Right ventricle myocardium inferior (tissue), 1 donor: ENCODE data around the gene GPC6. TPM values are rescaled to one million over a fixed set of nuclear protein-coding genes. Genes with fewer than 3 reads are reported as not detected.
"Not testable (repeated sequence)": the region's sequence is repeated elsewhere in the genome, so short reads cannot be mapped to it uniquely, and the experiment has no call there.

Experiments used
- ATAC-seq: fragments of 200-7000 bp; cut with Tn5 transposase; one replicate; pipeline ENCODE4 v1.9.1; 2020; ENCODE audit warnings: mild to moderate bottlenecking, moderate library complexity
- DNase-seq: peaks from one replicate; pipeline ENCODE4 v3.0.0; 2021; ENCODE audit errors: missing footprints
- intact Hi-C: fragments of 100-400 bp; cut with DNase I; formaldehyde crosslinking; loops from one replicate; pipeline ENCODE4 v1.11.0; 2022
- total RNA-seq: library from RNA; stranded (reverse); fragmentation: NEBNext Ultra II Directional; extraction: Animal tissue kit (Norgen Biotek cat#: 25700); gene quantifications from one replicate; pipeline ENCODE4 v1.2.1, GENCODE V29; 2021
- donor health status: DM: no; HTN: yes; CAD: no; lungs with severe emphysema.

Gene GPC6
- total RNA-seq, 1 donor from 2014 or later, result 2.6 TPM

DNA sequence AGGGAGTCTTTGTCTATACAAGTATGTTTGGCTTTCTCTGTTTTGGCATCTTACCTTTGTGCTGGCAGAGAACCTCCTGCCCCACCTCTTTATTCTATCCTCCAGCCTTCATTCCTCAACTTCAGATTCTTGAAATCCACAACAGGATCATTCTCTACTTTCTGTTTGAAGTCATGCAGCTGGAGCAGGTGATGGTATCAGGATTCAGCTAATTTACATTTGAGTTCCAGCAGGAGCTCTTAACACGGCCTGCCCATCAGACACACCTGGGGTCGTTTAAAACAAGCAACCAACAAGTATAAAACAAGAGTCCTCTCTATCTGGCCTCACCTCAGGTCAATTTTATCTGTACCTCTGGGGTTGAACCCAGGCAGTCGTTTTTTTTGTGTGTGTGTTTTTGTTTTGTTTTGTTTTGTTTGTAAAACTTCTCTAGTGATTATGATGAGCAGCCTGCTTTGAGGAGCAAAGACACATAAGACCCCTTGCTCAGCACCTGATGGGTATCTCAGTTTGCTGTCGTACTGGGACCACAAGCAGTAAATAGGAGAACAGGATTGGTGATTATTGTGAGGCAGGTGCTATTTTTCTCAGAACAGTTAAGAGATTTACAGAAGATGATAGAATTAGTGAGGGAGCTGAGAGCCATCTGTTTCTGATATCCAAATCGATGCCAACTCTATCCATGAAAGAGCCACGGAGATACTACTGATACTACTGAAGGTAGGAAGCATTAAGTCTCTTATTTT is 78.4 kb downstream of the GPC6 start:
- DNase-seq, result no peak
- intact Hi-C loops, result no loop called here
- ATAC-seq, result no peak

DNA sequence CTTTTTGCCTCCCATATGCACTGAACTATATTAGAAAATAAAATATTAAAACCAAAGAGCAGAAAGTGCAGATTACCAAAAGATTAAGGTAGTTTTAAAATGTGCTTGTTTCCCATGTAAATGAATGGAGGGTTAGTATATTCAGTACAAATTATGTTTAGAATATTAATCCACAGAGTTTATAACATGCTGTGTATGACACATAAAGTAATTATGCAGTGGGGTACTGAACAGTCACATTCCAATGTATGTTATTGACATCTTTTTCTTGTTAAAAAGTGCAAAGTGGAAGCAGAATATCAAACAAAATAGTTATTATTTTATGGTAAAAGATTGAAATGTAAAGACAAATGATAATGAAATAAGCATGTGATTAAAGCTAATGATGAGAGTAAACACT is 79.3 kb downstream of the GPC6 start:
- intact Hi-C loops, result no loop called here
- ATAC-seq (no peak), DNase-seq (no peak)

DNA sequence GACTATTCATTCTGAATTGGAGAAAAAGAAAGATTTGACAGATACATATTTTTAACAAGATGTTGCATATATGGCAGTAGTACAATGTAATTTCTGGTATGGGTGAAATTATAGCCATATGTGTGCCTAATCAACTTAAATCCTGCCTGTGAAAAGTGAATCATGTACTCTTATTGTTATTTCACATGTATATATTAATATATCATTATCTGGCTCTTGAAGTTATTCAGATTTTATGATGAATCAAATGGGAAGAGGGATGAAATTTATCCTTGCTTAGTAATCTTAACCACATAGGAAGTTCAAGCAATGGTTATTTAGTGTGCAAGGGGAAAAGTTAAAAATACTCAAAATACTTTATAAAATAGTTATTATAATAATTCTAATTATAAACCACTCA is 80.5 kb downstream of the GPC6 start:
- no peak for ATAC-seq
- intact Hi-C loops, result no loop called here
- no peak for DNase-seq

DNA sequence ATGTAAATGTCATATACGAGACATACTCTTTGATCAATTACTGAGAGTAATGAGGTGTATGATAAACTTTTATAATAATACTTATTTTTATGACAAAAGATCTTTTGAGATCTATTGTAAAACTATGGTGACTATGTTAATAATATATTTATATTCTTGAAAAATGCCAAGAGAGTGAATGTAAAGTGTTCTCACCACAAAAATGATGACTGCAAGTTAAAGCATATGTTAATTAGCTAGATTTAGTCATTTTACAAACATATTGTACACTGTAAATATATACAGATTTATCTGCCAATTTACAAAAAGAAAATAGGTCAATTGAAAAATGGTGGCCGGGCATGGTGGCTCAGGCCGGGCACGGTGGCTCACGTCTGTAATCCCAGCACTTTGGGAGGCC is 81.0 kb downstream of the GPC6 start:
- ATAC-seq, result no peak
- intact Hi-C loops, result no loop called here
- DNase-seq, result no peak

DNA sequence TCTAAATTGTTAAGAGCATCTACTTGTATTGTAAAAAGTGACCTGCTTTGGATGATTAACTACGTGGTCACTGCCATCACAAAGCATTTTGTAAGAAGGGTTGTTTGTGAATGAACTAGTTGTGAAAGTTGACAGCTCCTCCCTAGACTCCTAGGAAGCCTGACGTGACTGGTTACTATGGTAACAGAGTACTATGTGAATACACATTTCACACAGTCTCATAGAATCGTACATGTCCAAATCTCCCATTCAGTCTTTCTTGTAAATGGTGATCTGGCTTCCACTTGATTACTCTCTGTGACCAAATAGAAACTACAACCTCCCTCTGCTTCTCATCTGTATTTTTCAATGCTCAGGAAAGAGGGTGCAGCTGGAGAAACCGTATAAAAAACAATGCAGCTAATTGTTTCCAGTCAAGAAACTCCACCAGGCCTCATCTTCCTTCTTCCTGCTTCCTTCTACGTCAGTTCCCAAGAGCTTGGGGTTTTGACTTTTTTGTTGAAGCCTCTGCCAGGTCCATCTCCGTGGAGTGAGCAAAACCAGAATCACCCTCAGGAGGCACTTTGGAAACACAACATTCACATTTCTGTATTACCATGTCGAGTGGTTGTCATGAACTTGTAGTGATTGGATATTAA is 83.4 kb downstream of the GPC6 start:
- intact Hi-C loops, result no loop called here
- DNase-seq, result no peak
- no peak for ATAC-seq

DNA sequence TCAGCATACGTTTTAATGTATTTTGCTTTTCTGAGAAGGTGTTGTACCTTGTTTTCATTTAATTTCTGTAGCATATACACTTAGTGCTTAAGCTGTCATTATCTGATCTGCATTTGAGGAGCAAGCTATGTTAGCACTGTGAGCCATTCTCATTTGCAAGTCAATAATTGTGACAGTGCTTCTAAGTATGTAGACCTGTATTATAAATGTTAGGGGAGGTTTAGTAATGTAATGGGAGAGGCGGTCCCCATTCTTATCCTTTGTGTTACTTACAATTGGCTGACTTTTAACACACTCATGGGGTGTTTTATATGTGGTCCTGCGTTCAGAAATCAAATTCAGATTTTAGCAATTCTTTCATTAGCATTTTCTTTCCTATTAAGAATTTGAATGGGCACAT is 90.2 kb downstream of the GPC6 start:
- no peak for DNase-seq
- intact Hi-C loops, result no loop called here
- ATAC-seq, result no peak

DNA sequence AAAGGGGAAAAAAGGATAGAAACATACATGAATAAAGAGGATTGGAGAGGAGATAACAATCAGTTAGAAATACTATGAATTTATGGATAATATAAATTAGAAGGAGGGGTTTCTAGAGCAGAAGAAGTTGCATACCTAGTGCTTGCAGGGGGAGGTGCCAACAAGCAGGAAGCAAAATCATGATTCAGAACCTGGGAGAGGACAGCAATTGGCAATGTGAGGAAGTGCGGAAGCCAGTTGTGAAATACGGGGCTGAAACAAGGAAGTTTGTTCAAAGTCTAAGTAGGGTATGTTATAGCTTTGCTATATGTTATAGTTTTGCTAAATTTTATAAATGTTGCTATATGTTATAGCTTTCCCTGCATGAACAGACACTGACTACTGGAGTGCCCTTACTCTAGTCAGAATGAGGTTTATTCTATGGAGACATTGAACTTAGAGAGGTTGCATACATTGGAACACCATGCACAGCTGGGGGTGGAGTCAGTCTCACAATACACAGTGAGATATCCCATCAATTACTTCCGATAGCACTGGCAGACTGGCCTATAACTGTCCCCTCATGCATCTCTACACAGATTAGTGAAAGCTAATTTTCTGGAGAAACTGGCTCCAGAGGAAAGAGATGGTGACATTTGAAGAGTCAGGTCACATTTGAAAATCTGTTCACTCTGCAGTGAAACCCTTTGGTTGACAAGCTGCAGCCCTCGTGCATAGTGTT is 92.1 kb downstream of the GPC6 start:
- intact Hi-C loops, result no loop called here
- ATAC-seq, result no peak
- DNase-seq, result no peak

DNA sequence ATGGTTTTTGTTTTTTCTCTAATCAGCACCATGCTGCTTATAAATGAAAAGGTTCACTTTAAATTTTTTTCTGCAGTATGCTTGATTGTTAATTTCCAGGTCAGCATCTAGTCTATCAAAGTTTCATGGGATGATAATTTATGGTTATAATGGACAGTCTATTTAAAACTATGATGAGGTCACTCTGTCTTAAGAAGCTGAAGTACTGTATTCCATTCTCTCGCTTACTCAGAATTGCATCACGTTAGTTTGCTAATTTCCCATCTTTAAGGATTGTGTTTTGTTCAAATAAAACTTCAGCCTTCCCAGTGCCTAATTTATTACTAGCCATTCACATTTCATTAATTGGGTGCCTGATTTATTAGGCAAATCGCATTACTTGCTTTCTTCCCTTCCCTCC is 94.3 kb downstream of the GPC6 start:
- DNase-seq, result no peak
- intact Hi-C loops, result no loop called here
- no peak for ATAC-seq

DNA sequence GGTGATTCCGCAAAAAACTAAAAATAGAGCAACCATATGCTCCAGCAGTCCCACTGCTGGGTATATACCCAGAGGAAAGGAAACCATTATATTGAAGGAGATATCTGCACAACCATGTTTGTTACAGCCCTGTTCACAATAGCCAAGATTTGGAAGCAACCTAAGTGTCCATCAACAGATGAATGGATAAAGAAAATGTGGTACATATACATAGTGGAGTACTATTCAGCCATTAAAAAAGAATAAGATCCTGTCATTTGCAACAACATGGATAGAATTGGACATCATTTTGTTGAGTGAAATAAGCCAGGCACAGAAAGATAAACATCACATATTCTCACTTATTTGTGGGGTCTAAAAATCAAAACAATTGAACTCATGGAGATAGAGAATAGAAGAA is 97.3 kb downstream of the GPC6 start:
- DNase-seq, intact Hi-C loops, ATAC-seq: not testable (repeated sequence)

DNA sequence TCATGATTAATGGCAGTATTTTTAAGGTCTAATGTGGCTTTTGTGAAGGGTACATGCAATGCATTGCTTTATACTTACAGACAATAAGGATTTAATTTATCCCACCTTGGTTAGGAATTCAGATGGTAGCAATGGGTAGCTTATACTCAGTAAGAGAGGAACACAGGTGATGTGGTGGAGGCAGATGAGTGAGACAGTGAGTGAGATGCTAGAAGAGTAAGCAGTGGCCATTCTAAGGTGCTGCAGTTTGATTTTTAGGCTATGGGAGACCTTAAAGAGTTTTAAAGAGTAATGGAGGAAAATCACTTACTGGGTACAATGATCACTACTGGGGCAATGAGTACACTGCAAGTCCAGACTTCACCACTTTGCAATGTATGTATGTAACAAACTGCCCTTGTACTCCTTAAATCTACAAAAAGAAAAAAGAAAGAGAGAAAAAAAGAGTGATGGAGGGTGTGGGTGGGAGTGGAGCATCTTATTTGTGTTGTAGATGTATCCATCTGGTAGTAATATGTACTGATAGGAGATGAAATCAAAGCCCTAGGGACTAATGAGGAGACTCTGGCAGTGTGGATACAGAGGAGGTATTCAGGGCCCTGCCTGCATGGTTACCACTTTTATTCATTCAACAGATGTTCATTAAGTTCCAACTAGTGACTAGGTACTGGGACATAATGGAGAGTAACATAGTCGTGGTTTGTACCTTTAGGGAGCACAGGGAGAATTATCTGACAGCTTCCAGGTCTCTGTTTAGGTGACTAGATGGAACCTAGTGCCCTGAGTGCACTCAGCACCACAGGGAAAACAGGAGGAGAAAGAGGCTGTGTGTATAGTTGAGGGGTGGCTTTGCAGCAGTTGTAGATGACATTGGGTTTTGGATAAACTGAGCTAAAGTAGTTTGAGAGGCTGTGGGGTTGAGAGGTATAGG is 99.0 kb downstream of the GPC6 start:
- ATAC-seq (no peak), DNase-seq (no peak)
- intact Hi-C loops, result no loop called here

DNA sequence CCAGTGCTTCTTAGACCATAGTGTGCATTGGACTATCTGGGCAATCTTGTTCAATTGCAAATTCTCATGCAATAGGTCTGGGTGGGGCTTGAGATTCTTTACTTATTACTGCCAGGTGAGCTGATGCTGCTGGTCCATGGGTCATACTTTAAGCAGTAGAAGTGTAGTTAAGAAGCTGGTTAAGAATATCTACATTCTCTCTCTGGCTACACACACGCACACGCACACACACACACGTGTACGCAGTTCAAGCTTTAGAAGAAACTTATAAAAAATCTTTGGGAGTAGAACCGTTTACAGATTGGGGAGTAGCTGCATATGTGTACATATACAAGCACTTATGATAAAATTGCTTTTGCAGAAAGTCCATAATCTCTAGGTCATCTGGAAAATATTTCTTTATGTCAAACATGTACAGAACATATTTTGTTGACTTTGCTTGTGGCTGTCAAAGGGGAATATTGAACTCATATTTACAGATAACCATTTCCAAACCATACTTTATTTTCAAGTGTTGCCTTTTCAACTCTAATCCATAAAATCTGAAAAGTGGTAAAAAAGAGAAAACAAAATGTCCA is 99.7 kb downstream of the GPC6 start:
- DNase-seq, result no peak
- intact Hi-C loops, result no loop called here
- ATAC-seq, result no peak

DNA sequence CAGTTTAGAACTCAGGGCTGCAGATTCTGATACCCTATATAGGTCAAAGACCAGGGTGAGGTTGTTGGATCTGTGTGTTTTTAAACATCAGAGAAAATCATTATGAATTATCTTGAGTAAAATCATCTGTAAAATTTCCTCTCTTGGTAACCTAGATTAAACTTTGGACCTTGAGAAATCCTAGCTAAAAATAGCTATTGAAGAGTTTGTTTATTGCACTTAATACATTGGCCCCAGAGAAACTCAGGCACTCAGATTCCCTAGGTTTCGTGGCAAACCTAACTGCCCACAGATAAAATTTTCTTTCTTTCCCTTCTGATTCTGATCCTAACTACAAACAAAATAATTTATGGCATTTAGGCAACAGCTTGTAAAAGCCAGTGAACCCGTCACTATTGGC is 102.3 kb downstream of the GPC6 start:
- DNase-seq, result no peak
- no peak for ATAC-seq
- intact Hi-C loops, result no loop called here

DNA sequence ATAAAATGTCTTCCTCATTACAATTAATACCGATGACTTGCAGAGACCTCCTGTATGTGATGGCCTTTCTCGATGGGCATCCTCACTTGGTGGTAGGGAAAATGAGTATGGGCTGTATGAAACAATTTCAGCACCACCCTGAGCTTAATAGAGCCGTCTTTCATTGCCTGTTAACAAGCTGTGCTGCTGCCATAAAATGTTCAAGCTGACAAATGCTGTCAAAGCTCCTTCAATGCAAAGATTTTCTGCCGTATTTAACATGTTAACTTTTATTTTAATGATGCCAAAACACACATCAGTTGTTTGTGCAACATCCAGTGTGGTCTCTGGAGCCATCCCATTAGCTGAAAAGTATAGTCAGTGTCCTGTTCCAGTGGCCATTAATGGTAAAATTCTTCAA is 110.1 kb downstream of the GPC6 start:
- intact Hi-C loops, result no loop called here
- DNase-seq (no peak), ATAC-seq (no peak)

DNA sequence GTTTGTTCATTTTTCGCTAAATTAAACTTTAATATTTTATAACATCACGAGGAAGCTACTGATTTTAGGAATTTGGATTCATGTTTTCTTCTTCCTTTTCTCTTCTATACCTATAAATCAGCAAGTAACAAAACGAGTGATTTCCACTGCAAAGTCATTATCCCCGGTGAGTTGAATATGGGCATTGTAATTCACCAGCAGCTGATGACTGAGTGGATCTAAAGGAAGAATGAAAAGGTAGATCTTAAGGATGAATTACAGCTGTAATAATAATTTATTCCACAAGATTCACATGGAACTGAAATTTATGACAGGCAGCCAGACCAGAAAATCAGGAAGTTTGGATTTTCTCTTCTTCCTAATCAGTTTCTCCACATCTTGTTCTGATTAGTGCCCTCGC is 111.4 kb downstream of the GPC6 start:
- DNase-seq (no peak), ATAC-seq (no peak)
- intact Hi-C loops, result no loop called here

DNA sequence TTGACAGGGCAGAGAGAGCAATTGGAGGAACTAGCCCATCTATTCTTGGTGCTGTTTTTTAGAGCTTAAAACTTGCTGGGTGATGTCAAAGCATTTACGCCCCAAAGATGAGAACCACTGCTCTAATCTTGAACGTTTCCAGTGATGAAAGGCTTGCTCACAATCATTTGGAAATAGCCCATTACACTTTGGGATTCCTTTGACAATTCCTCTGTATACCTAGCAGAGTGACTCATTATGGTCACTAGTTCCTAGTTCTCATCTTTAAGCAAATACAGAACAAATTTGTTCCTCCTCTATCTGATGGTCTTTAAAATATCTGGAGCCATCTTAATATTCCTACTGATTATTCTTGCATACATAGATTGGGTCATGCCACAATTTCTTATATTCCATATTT is 112.3 kb downstream of the GPC6 start:
- ATAC-seq (no peak), DNase-seq (no peak)
- intact Hi-C loops, result no loop called here

DNA sequence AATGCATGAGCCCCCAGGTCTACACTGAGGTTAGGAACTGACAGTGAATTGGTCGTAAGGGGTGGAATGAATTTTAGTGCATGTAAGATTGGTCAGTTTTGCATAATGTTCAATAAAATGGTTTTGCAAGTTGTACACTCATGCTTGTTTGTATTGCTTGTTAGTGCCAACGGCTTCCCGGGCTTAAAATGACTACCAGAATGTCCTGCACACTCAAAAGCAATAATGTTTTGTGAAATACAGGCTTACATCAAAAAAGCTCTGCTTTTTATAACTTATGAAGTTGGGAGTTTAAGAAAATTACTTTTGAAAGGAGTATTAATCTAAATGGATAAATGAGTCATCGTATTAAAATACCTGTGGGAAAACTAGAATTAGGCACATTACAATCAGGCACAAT is 112.9 kb downstream of the GPC6 start:
- no peak for DNase-seq
- ATAC-seq, result no peak
- intact Hi-C loops, result no loop called here

DNA sequence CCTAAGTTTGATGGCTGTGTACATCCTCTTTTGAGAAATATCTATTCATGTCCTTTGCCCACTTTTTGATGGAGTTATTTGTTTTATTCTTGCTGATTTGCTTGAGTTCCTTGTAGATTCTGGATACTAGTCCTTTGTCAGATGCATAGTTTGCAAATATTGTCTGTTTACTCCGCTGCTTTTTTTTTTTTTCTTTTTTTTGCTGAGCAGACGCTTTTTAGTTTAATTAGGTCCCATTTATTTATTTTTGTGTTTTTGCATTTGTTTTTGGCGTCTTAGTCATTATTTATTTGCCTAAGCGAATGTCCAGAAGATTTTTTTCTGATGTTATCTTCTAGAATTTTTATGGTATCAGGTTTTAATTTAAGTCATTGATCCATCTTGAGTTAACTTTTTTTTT is 114.9 kb downstream of the GPC6 start:
- no peak for DNase-seq
- no peak for ATAC-seq
- intact Hi-C loops, result no loop called here

DNA sequence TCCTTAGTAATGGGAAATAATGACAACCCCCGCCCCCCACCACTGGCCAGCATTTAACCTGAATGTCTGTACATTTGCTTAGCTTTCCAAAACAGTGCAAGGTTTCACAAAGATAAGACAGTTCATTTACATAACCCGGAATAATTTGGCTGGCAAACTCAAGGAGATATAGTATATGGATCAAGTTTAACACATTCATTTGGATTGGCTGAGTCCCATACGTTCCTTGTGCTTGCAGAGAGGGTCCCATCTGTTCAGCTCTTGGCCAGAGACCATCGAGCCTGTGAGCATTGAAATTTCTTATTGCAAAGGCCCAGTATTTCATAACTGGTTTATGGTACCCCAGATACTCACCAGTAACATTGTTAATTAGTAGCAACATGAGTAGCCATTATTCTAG is 116.5 kb downstream of the GPC6 start:
- intact Hi-C loops, result no loop called here
- no peak for DNase-seq
- no peak for ATAC-seq
